PC-3 (cell line): ENCODE data around the gene LRRC47. TPM values are rescaled to one million over a fixed set of nuclear protein-coding genes. Genes with fewer than 3 reads are reported as not detected.
"Not testable (repeated sequence)": the region's sequence is repeated elsewhere in the genome, so short reads cannot be mapped to it uniquely, and the experiment has no call there.

Experiments
- ATAC-seq: fragments of 200-7000 bp; cut with Tn5 transposase; 2 replicates; pipeline ENCODE4 v1.9.1; 2020; ENCODE audit warnings: mild to moderate bottlenecking, moderate library complexity
- BruUV-seq: library from RNA; stranded (reverse); fragments of 400-500 nt; replicated peaks from 2 replicates; lab custom pipeline; 2021; lab: Mats Ljungman, UMichigan
- CTCF ChIA-PET: fragments of 300-600 bp; sonication (Branson Sonifier 250); formaldehyde crosslinking; loops from one replicate; lab custom pipeline; 2022; ENCODE audit warnings: antibody characterized with exemption; lab: Charles Lee
- POLR2A ChIA-PET: fragments of 300-600 bp; sonication (Branson Sonifier 250); formaldehyde crosslinking; loops from one replicate; lab custom pipeline; 2022; ENCODE audit warnings: antibody characterized with exemption; ENCODE audit not compliant: unreplicated experiment; lab: Charles Lee
- DNase-seq: peaks from one replicate; pipeline ENCODE4 v3.0.0-alpha.2; 2015
- H2AFZ ChIP-seq: fragments of 300-600 bp; sonication (generic); 2 replicates; pipeline ENCODE4 v1.6.0; 2016; ENCODE audit warnings: antibody characterized with exemption, low read length
- H3F3A ChIP-seq: fragments of 300-600 bp; sonication (generic); one replicate; pipeline ENCODE4 v1.6.0; 2017; ENCODE audit warnings: antibody characterized with exemption, low read length, control low read depth, mild to moderate bottlenecking; ENCODE audit not compliant: unreplicated experiment
- H3K27ac ChIP-seq: fragments of 300-600 bp; sonication (generic); 2 replicates; pipeline ENCODE4 v1.5.1; 2016; ENCODE audit warnings: mild to moderate bottlenecking, low read length
- H3K27me3 ChIP-seq: fragments of 300-600 bp; sonication (generic); 2 replicates; pipeline ENCODE4 v1.6.1; 2016; ENCODE audit warnings: low read length, mixed read lengths
- H3K36me3 ChIP-seq: fragments of 300-600 bp; sonication (generic); 2 replicates; pipeline ENCODE4 v1.6.1; 2016; ENCODE audit warnings: low read depth, mixed run types, low read length, mixed read lengths
- H3K4me1 ChIP-seq: fragments of 300-600 bp; sonication (generic); 2 replicates; pipeline ENCODE4 v1.5.1; 2016; ENCODE audit warnings: low read length; ENCODE audit not compliant: insufficient read depth
- H3K4me2 ChIP-seq: fragments of 300-600 bp; sonication (generic); 2 replicates; pipeline ENCODE4 v1.6.0; 2016; ENCODE audit warnings: low read length
- H3K4me3 ChIP-seq: fragments of 300-600 bp; sonication (generic); 2 replicates; pipeline ENCODE4 v1.5.1; 2016; ENCODE audit warnings: mild to moderate bottlenecking, low read length, mixed read lengths
- H3K79me2 ChIP-seq: fragments of 300-600 bp; sonication (generic); 2 replicates; pipeline ENCODE4 v1.6.1; 2017; ENCODE audit warnings: low read length, mixed read lengths
- H3K9ac ChIP-seq: fragments of 300-600 bp; sonication (generic); 2 replicates; pipeline ENCODE4 v1.6.0; 2016; ENCODE audit warnings: mild to moderate bottlenecking, low read length
- H3K9me2 ChIP-seq: fragments of 300-600 bp; sonication (generic); replicated peaks from 2 replicates; pipeline ENCODE4 v1.6.1; 2016; ENCODE audit warnings: mixed run types, low read length, mixed read lengths
- H3K9me3 ChIP-seq: fragments of 300-600 bp; sonication (generic); 2 replicates; pipeline ENCODE4 v1.6.1; 2016; ENCODE audit warnings: low read length, mixed read lengths
- H4K20me1 ChIP-seq: fragments of 300-600 bp; sonication (generic); 2 replicates; pipeline ENCODE4 v1.6.1; 2016; ENCODE audit warnings: low read length, mixed read lengths
- CTCF ChIP-seq: fragments of 300-600 bp; sonication (generic); conservative IDR thresholded peaks from 2 replicates; pipeline ENCODE4 v1.5.1; 2017; ENCODE audit warnings: antibody characterized with exemption, low read depth, mild to moderate bottlenecking, low read length
- EZH2 ChIP-seq: fragments of 300-600 bp; sonication (generic); IDR thresholded peaks from one replicate; pipeline ENCODE4 v1.6.1; 2017; ENCODE audit warnings: antibody characterized with exemption, mild to moderate bottlenecking, low read length; ENCODE audit not compliant: unreplicated experiment
- EZH2phosphoT487 ChIP-seq: fragments of 300-600 bp; sonication (generic); IDR thresholded peaks from 2 replicates; pipeline ENCODE4 v1.6.1; 2018; ENCODE audit warnings: mild to moderate bottlenecking, antibody characterized with exemption, low read length, borderline replicate concordance
- intact Hi-C: fragments of 100-400 bp; cut with micrococcal nuclease; formaldehyde crosslinking; loops from 2 replicates; pipeline ENCODE4 v1.9.0; 2023
- total RNA-seq: library from RNA; depleted of rRNA; stranded (reverse); fragments of >200 nt; gene quantifications from 2 replicates; pipeline ENCODE4 v1.2.3, GENCODE V29; 2014

LRRC47 gene
- total RNA-seq, 1 experiment from 2014 or later, result 77.4 TPM

GRCh38 chr1:3803905-3804626 lies 7.8 kb upstream of the LRRC47 start:
- BruUV-seq, result no TSS peak
- Histone ChIP-seq H3K27me3 (peaks cover 4% of the 10 kb centered on the region; the same call in 1 of the 2 replicates), H3K9ac (no peak overlapping the region), H3F3A (no peaks in the 10 kb centered on the region), H3K4me3 (no peak overlapping the region), H3K9me2 (no peaks in the 10 kb centered on the region), H3K36me3 (no peaks in the 10 kb centered on the region), H2AFZ (no peak overlapping the region), H4K20me1 (no peaks in the 10 kb centered on the region), H3K27ac (no peak overlapping the region), H3K4me1 (no peaks in the 10 kb centered on the region), H3K9me3 (no peaks in the 10 kb centered on the region), H3K4me2 (no peak overlapping the region), H3K79me2 (no peaks in the 10 kb centered on the region)
- no peak for TF ChIP-seq CTCF
- TF ChIP-seq EZH2phosphoT487, result no peak
- TF ChIP-seq EZH2, result no peak
- CTCF ChIA-PET, result no interaction called here
- POLR2A ChIA-PET, result no interaction called here
- DNase-seq (no peak), ATAC-seq (no peak)
- intact Hi-C loops, result no loop called here

GRCh38 chr1:3800795-3801194 lies 4.5 kb upstream of the LRRC47 start:
- H3K27ac ChIP-seq, H3K9me2 ChIP-seq, H4K20me1 ChIP-seq, ATAC-seq, H3K4me2 ChIP-seq, CTCF ChIA-PET, H3K4me3 ChIP-seq, H2AFZ ChIP-seq, H3K36me3 ChIP-seq, H3F3A ChIP-seq, POLR2A ChIA-PET, H3K27me3 ChIP-seq, H3K9ac ChIP-seq, BruUV-seq, H3K4me1 ChIP-seq, H3K79me2 ChIP-seq, H3K9me3 ChIP-seq, DNase-seq: not testable (repeated sequence)
- intact Hi-C loops, result loop anchor here (1.0 kb wide), 1 partner anchor 105 kb away; no protein-coding TSS in a partner anchor

GRCh38 chr1:3799976-3800685 lies 3.8 kb upstream of the LRRC47 start:
- ATAC-seq (no peak), DNase-seq (no peak)
- intact Hi-C loops, result no loop called here
- Histone ChIP-seq H2AFZ (no peak overlapping the region), H3K4me1 (peaks cover 7% of the 10 kb centered on the region; the same call in 1 of the 2 replicates), H3K9me2 (no peaks in the 10 kb centered on the region), H3K4me2 (no peak overlapping the region), H3K9me3 (no peaks in the 10 kb centered on the region), H3K27me3 (peaks cover 4% of the 10 kb centered on the region; the same call in 1 of the 2 replicates), H3K79me2 (peaks cover 11% of the 10 kb centered on the region), H4K20me1 (no peaks in the 10 kb centered on the region; the same call in 1 of the 2 replicates), H3F3A (no peaks in the 10 kb centered on the region), H3K27ac (no peak overlapping the region), H3K36me3 (no peaks in the 10 kb centered on the region), H3K9ac (no peak overlapping the region), H3K4me3 (no peak overlapping the region)
- no TSS peak for BruUV-seq
- TF ChIP-seq EZH2phosphoT487 (no peak), CTCF (no peak), EZH2 (no peak)
- ChIA-PET CTCF (no interaction called here), POLR2A (no interaction called here)
